ENCODE data around the gene PRPS1L1.

PRPS1L1 gene

DNA sequence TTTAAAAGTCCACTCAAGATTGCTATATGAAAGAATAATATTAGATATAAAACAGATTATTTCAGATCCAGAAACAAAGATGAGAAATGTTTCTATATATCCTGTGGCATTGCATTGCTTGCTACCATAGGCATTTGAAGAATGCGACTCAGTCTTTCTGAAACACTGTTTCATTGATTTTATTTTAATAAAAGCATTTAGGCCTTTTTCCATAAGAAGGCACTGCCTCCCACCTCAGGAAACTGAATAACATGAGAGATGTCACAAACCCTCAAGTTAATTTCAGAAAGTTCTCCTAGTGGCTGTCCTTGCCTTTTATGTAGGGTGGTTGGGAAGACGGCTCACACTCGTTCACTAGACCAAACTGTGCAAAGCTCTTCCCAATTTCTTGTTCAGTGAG is 23.3 kb downstream of the PRPS1L1 start:
- no peak overlapping the region for H3K4me3 ChIP-seq (replicated peaks; ENCODE audit: low read depth, low read length)
- no peaks in the 10 kb centered on the region for H3K27me3 ChIP-seq (replicated peaks; ENCODE audit: control insufficient read depth, insufficient read depth, low read length)
- no peak for DNase-seq (ENCODE audit: extremely low read depth, insufficient read length)
- TF ChIP-seq, protein P1, sequence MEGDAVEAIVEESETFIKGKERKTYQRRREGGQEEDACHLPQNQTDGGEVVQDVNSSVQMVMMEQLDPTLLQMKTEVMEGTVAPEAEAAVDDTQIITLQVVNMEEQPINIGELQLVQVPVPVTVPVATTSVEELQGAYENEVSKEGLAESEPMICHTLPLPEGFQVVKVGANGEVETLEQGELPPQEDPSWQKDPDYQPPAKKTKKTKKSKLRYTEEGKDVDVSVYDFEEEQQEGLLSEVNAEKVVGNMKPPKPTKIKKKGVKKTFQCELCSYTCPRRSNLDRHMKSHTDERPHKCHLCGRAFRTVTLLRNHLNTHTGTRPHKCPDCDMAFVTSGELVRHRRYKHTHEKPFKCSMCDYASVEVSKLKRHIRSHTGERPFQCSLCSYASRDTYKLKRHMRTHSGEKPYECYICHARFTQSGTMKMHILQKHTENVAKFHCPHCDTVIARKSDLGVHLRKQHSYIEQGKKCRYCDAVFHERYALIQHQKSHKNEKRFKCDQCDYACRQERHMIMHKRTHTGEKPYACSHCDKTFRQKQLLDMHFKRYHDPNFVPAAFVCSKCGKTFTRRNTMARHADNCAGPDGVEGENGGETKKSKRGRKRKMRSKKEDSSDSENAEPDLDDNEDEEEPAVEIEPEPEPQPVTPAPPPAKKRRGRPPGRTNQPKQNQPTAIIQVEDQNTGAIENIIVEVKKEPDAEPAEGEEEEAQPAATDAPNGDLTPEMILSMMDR (IDR thresholded peaks at IDR 0.05; ENCODE audit: insufficient read depth, low read length, poor library complexity, severe bottlenecking) = no peak
- H3K36me3 ChIP-seq (ENCODE audit: control insufficient read depth, insufficient read depth, low read length) = no peaks in the 10 kb centered on the region

DNA sequence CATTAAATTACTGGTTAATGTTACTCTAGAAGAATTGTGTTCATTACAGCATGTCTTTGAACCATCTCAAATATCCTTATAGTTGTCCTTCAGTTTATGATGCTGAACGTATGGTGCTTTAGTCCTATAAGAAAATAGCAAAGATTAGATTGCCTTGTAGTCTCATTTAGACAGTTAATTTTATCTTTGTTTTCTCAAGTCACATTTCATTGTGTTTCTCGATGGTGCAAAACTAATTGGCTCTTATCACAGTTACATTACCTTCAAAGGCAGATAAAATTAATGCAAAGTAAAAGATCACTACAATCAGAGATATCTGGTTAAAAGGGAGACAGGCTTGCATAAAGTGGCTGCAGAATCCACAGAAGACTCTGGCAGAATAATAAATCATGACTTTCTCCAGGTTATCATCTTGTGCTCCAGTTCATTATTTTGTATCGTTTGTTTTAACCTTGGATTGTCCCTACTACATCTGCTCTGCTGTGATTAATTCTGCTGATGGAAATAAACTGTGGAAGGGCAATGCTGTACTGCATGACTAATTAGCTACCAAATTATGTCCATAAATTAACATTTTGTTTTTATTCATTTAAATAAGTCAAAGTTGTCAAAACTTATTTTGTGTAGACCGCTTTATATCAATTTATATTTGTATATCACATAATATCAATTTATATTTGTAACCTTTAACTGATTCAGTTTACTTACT is 24.2 kb downstream of the PRPS1L1 start:
- Histone ChIP-seq H3K4me3 (replicated peaks; ENCODE audit: low read depth, low read length) (no peak overlapping the region), H3K27me3 (replicated peaks; ENCODE audit: control insufficient read depth, insufficient read depth, low read length) (no peaks in the 10 kb centered on the region), H3K36me3 (ENCODE audit: control insufficient read depth, insufficient read depth, low read length) (no peaks in the 10 kb centered on the region)
- no peak for DNase-seq (ENCODE audit: extremely low read depth, insufficient read length)
- TF ChIP-seq, protein P1 (IDR thresholded peaks at IDR 0.05; ENCODE audit: insufficient read depth, low read length, poor library complexity, severe bottlenecking) = no peak

DNA sequence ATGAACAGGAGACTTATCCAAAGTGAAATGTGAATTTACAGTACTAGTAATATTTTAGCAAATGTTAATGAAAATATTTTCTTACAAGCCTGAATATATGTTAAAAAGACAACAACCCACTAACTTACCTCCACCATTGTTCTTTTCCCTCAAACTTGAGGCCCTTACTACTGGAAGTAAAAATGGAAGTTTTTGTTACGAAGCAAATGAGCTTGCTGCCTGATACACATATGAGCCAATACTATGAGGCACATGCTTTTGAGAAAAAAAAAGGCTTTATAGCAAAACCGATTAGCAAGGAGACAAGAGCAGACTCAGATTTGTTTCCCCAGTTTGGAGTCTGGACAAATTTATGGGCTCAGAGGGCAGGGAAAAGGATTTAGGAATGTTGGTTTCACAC is 29.0 kb downstream of the PRPS1L1 start:
- Histone ChIP-seq H3K4me3 (replicated peaks; ENCODE audit: low read depth, low read length) (no peak overlapping the region), H3K36me3 (ENCODE audit: control insufficient read depth, insufficient read depth, low read length) (no peaks in the 10 kb centered on the region), H3K27me3 (replicated peaks; ENCODE audit: control insufficient read depth, insufficient read depth, low read length) (no peaks in the 10 kb centered on the region)
- DNase-seq (ENCODE audit: extremely low read depth, insufficient read length) = no peak
- TF ChIP-seq, protein P1 (IDR thresholded peaks at IDR 0.05; ENCODE audit: insufficient read depth, low read length, poor library complexity, severe bottlenecking) = no peak

DNA sequence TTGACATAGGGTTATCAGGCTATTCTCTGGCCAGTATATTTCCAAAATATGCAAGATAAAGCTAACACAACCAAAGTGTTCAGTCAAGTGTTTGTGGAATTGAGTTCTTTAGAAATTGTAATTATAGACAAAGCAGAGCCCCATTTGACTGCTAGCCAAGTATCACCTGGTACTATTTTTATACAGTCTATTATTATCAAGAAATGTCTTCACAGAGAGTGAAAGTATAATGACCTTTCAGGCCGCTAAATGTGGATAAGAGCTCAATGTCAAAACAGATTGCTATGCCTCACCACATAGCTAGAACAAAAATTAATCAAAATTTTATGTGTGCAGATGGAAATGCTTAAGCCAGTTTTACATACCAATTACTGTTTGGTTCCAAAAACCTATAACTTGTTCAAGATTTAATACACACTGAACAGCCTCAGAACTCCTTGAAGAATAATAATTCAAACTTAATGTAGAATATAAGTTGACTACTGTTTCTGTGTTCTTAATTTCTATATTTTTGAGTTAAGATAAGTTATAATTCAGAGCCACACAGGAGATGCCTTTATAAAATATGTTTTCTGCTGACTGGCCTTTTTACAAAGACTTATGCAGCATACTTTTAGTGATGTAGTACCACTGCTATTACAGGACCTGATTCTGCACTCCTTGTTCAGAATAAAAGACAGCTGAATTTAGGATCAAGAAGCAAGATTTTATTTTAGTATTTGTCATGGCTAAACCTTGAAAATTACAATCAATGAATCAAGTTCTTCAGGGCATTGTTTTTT is 31.0 kb downstream of the PRPS1L1 start:
- TF ChIP-seq, protein P1 (IDR thresholded peaks at IDR 0.05; ENCODE audit: insufficient read depth, low read length, poor library complexity, severe bottlenecking) = no peak
- Histone ChIP-seq H3K4me3 (replicated peaks; ENCODE audit: low read depth, low read length) (no peak overlapping the region), H3K27me3 (replicated peaks; ENCODE audit: control insufficient read depth, insufficient read depth, low read length) (no peaks in the 10 kb centered on the region), H3K36me3 (ENCODE audit: control insufficient read depth, insufficient read depth, low read length) (no peaks in the 10 kb centered on the region)
- DNase-seq (ENCODE audit: extremely low read depth, insufficient read length) = no peak

DNA sequence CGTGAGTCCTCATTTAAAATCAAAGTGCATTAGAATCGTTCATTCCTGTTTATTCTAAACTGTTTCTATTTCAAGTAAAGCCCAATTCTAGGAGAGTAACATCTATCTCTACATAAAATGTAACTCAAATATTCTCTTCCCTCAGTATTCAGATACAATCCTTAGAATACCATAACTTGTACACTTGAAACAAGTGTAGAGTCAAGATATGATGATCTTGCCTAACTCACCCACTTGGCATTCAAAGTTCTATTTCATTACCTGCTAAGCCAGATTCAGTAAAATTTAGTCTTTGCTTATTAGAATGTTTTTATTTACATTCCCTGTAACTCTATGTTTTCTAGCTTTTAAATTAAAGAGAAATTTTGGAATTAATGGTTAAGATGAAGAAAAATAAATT is 31.6 kb downstream of the PRPS1L1 start:
- no peak overlapping the region for H3K4me3 ChIP-seq (replicated peaks; ENCODE audit: low read depth, low read length)
- H3K27me3 ChIP-seq (replicated peaks; ENCODE audit: control insufficient read depth, insufficient read depth, low read length) = no peaks in the 10 kb centered on the region
- DNase-seq (ENCODE audit: extremely low read depth, insufficient read length) = no peak
- H3K36me3 ChIP-seq (ENCODE audit: control insufficient read depth, insufficient read depth, low read length) = no peaks in the 10 kb centered on the region
- TF ChIP-seq, protein P1 (IDR thresholded peaks at IDR 0.05; ENCODE audit: insufficient read depth, low read length, poor library complexity, severe bottlenecking) = no peak

Data from GM06990 (cell line).